EL (cell line): ENCODE measurements around the gene ZNF554.
A peak's percentile ranks its signal among the peaks of the same experiment; 100 is the strongest.

Source experiments
- DNase-seq: peaks from one replicate; pipeline ENCODE4 v3.0.0-alpha.2; 2016

ZNF554 gene

GRCh38 chr19:2834294-2834871 lies 14.7 kb downstream of the ZNF554 start:
- DNase-seq = no peak

- no peak for DNase-seq
Observed at GRCh38 chr19:2837430-2837829, 17.8 kb downstream of the ZNF554 start.

GRCh38 chr19:2840794-2841791 lies 21.4 kb downstream of the ZNF554 start, which contains the start of gene ZNF555:
ZNF555 (plus strand) TSS chr19:2841475; CDS start chr19:2841573, 98 bp downstream.
- DNase-seq = peak; percentile 99

- peak; percentile 4 for DNase-seq
Observed at GRCh38 chr19:2841855-2842574, 22.3 kb downstream of the ZNF554 start.

- no peak for DNase-seq
Observed at GRCh38 chr19:2845107-2845506, 25.4 kb downstream of the ZNF554 start.

GRCh38 chr19:2846180-2846894 lies 26.7 kb downstream of the ZNF554 start:
- no peak for DNase-seq

GRCh38 chr19:2847507-2847906 lies 27.8 kb downstream of the ZNF554 start:
- DNase-seq = no peak

GRCh38 chr19:2848616-2849015 lies 28.9 kb downstream of the ZNF554 start:
- DNase-seq = no peak

GRCh38 chr19:2850256-2850925 lies 30.7 kb downstream of the ZNF554 start:
- DNase-seq = no peak

GRCh38 chr19:2852598-2852997 lies 32.9 kb downstream of the ZNF554 start:
- DNase-seq = no peak

GRCh38 chr19:2853015-2853606 lies 33.4 kb downstream of the ZNF554 start:
- DNase-seq = no peak

- no peak for DNase-seq
Observed at GRCh38 chr19:2854849-2855248, 35.2 kb downstream of the ZNF554 start.

GRCh38 chr19:2856457-2857050 lies 36.9 kb downstream of the ZNF554 start:
- no peak for DNase-seq

GRCh38 chr19:2858864-2859263 lies 39.2 kb downstream of the ZNF554 start:
- DNase-seq = no peak

- no peak for DNase-seq
Observed at GRCh38 chr19:2863816-2864215, 44.1 kb downstream of the ZNF554 start.

GRCh38 chr19:2865334-2866100 lies 45.8 kb downstream of the ZNF554 start:
- no peak for DNase-seq

GRCh38 chr19:2866495-2867024 lies 46.9 kb downstream of the ZNF554 start:
- no peak for DNase-seq

- no peak for DNase-seq
Observed at GRCh38 chr19:2867025-2867991, 47.6 kb downstream of the ZNF554 start, which contains the start of gene ZNF556. ZNF556 (plus strand) TSS chr19:2867335; CDS start chr19:2867422, 87 bp downstream.

GRCh38 chr19:2869618-2870017 lies 50.0 kb downstream of the ZNF554 start:
- DNase-seq = no peak
